Suprapubic skin (tissue), 3 donors: ENCODE measurements around the gene CCL16.
"Not testable (repeated sequence)": the region's sequence is repeated elsewhere in the genome, so short reads cannot be mapped to it uniquely, and the experiment has no call there.

ENCODE experiments used
- CTCF ChIP-seq, 2 donors: fragments of 200-600 bp in 1 of 2; fragments of 450-650 bp in 1 of 2; sonication (generic) in 1 of 2; IDR thresholded peaks; one replicate each; pipeline ENCODE4 v1.5.1; 2016 to 2019; ENCODE audit warnings: antibody characterized with exemption in 2 of 2, mild to moderate bottlenecking in 1 of 2, moderate library complexity in 1 of 2
- POLR2AphosphoS5 ChIP-seq, 3 donors: sonication (generic); formaldehyde crosslinking; IDR thresholded peaks; one replicate each; pipeline ENCODE4 v1.6.1; 2017; ENCODE audit warnings: antibody characterized with exemption in 3 of 3

GRCh38 chr17:35938492-35938891 is 42.8 kb downstream of the CCL16 start:
- not testable (repeated sequence) for TF ChIP-seq POLR2AphosphoS5, CTCF (IDR thresholded peaks at IDR 0.05)
